Dermis lymphatic vessel endothelial cell (primary cell): Measurements from ENCODE around the gene SLC4A11. TPM values are rescaled to one million over a fixed set of nuclear protein-coding genes. Genes with fewer than 3 reads are reported as not detected.

Experiments used
- total RNA-seq: library from RNA; depleted of rRNA; stranded (reverse); fragments of >200 nt; gene quantifications from 2 replicates; pipeline ENCODE4 v1.2.1, GENCODE V29; 2014

SLC4A11 gene
- total RNA-seq, result 7.8 and 8.9 TPM in 2 replicates

DNA sequence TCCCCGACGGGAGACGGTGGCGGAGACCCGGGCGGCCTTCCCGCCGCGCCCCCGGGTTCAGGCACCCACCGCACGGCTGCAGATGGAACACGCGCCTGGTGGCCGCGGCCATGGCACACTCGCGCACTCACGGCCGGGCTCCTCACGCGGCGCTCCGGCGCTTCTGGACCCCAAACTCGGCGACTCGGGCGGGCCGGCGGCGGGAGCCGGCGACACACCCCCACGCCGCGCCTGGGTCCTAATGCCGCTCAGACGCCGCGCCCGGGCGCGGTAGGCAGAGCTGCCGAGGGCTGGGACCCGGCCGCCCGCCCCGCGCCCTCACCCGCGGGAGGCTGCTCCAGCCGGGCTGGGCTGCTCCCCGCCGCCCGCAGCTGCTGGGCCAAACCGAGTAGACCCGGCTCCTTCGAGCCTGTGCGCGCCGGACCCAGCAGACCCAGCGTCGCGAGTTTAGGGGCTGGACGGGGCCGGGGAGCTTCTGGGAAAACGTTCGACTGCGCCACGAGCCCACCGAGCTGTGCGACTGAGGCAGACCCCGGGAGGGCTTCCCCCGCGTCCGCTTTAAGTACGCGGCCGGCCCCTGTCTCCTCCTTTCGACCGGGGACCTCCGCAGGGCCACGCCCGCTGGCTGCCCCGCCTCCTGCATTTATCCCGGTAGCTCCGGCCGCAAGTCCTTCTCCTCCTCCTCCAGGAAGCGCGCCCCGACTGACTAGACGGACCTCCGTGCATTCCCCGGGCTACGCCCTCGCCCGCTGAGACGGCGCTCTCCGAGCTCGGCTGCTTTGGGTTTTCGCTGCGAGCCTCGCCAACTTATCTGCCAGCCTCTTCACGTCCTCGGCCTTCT lies at the start of gene SLC4A11:
Gene SLC4A11, minus strand, starts transcription at position 165 of the 841 bp plus-strand sequence. Its CDS starts 53 bp downstream, at position 112.

DNA sequence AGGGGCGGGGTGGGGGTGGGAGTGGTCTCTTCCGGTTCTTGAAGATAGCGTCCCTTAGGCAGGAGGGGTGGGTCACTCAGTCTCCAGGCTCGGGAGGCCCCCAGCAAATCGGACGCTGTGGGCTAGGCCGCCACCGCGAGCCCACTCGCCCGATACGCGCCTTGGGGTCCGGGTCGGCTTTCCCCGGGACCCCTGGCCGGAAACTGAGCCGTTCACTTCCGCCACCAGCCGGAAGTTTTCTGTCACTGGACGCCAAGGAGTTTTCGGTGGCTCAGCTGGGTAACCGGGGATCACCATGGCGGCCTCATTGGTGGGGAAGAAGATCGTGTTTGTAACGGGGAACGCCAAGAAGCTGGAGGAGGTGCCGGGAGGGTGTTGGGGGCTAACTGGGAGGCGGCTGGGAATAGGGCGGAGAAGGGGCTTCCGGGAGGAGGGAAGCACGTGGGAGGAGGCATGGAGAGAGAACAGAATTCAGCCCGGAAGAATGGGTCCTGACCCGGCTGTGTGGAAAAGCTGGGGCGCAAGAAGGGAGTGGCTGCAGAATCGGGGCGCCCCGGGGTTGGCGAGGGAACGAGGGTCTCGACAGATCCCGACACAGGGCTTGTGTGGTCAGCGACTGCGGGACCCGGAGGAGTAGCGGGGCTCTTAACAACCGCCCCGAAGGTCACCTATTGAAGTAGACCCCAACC lies 29.6 kb downstream of the SLC4A11 start, which contains the start of gene ITPA:
Gene ITPA, plus strand, starts transcription at position 242 of the 689 bp plus-strand sequence. Its CDS starts 54 bp downstream, at position 296.

DNA sequence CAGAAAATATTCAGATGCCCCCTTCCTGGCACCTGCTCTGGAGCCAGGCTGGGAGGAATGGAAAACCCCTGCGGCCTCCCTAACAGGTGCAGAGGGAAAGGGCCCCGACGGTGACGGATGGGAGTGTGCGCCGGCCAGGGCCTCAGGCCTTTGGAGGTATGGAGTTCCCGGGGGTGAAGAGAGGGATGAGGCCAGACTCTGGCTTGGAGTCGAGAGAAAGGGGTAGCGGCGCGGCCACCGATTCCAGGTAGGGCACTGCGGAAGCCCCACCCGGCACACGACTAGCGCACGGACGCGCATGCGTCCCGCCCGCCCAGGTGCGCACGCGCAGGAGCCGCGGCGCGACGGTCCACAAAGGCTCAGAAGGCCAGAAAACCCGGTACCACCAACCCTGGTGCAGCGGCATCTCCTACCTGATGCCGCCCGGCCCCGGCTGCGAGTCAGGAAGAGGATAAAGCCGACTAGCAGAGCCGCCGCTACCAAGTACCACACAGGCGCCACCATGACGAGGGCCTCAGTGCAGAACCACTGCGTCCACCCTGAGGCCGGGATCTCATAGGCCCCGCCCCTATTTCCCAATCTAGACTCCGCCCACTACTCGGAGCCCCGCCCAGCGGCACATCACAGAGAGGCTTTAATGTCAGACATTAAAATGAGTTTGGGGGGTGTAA lies 34.7 kb downstream of the SLC4A11 start, which contains the start of gene DDRGK1:
Gene DDRGK1, minus strand, starts transcription at position 559 of the 671 bp plus-strand sequence. Its CDS starts 55 bp downstream, at position 504.

Other genes starting within 250 kb of the SLC4A11 start
- 0.09 and 0.11 TPM in 2 replicates for gene GNRH2, start 195.6 kb downstream of the SLC4A11 start, total RNA-seq
- gene MRPS26, start 193.1 kb downstream of the SLC4A11 start, total RNA-seq, result 20.0 and 28.7 TPM in 2 replicates
- not detected in 2 replicates for gene OXT, start 167.6 kb downstream of the SLC4A11 start, total RNA-seq
- gene AVP, start 154.5 kb downstream of the SLC4A11 start, total RNA-seq, result not detected in 2 replicates
- 13.4 and 17.2 TPM in 2 replicates for gene FASTKD5, start 79.3 kb downstream of the SLC4A11 start, total RNA-seq
- gene UBOX5, start 79.3 kb downstream of the SLC4A11 start, total RNA-seq, result 2.4 and 2.9 TPM in 2 replicates
- gene LZTS3, start 65.6 kb downstream of the SLC4A11 start, total RNA-seq, result 2.2 and 5.9 TPM in 2 replicates
- 29.4 and 30.3 TPM in 2 replicates for gene DDRGK1, start 34.5 kb downstream of the SLC4A11 start, total RNA-seq
- 34.7 and 43.0 TPM in 2 replicates for gene ITPA, start 29.7 kb downstream of the SLC4A11 start, total RNA-seq
- gene DNAAF9, start 168.5 kb upstream of the SLC4A11 start, total RNA-seq, result 13.0 and 13.4 TPM in 2 replicates
- gene ATRN, start 231.8 kb upstream of the SLC4A11 start, total RNA-seq, result 37.3 and 47.4 TPM in 2 replicates